Liver (tissue), 3 donors: ENCODE data around the gene NEAT1.

ENCODE experiments used
- CTCF ChIP-seq: fragments of 150-350 bp; IDR thresholded peaks from 2 replicates; pipeline ENCODE4 v1.5.1; 2017; ENCODE audit warnings: improper control_type of control experiment, low read depth, low read length; ENCODE audit not compliant: missing input control
- FOXA1 ChIP-seq: IDR thresholded peaks from 2 replicates; pipeline ENCODE4 v1.6.1; 2016; ENCODE audit warnings: antibody characterized with exemption
- GABPA ChIP-seq, 2 donors: IDR thresholded peaks in 1 of 2; conservative IDR thresholded peaks in 1 of 2; 2 replicates each; pipeline ENCODE4 v1.6.1; 2016; ENCODE audit warnings: antibody characterized with exemption in 2 of 2, mild to moderate bottlenecking in 1 of 2, moderate library complexity in 1 of 2
- JUND ChIP-seq, 2 donors: IDR thresholded peaks; 2 replicates each; pipeline ENCODE4 v1.6.1; 2016; ENCODE audit warnings: antibody characterized with exemption in 2 of 2
- MAX ChIP-seq: IDR thresholded peaks from 2 replicates; pipeline ENCODE4 v1.6.1; 2016; ENCODE audit warnings: antibody characterized with exemption
- RAD21 ChIP-seq, 2 donors: IDR thresholded peaks; 2 replicates each; pipeline ENCODE4 v1.6.1; 2016; ENCODE audit warnings: antibody characterized with exemption in 2 of 2, mild to moderate bottlenecking in 2 of 2
- REST ChIP-seq: IDR thresholded peaks from 2 replicates; pipeline ENCODE4 v1.6.1; 2016; ENCODE audit warnings: antibody characterized with exemption, mild to moderate bottlenecking
- YY1 ChIP-seq: IDR thresholded peaks from 2 replicates; pipeline ENCODE4 v1.6.1; 2016; ENCODE audit warnings: antibody characterized with exemption, mild to moderate bottlenecking
- ZBTB33 ChIP-seq: IDR thresholded peaks from 2 replicates; pipeline ENCODE4 v1.6.1; 2016; ENCODE audit warnings: antibody characterized with exemption
- donor health status: healthy.
- donor health status: healthy.

- TF ChIP-seq CTCF (no peak), RAD21 (IDR thresholded peaks at IDR 0.05) (no peak), JUND (IDR thresholded peaks at IDR 0.05) (no peak), REST (no peak), YY1 (no peak), ZBTB33 (no peak), MAX (no peak), GABPA (IDR thresholded peaks at IDR 0.05 in 1 of 2, conservative IDR thresholded peaks at IDR 0.05 in 1 of 2) (no peak), FOXA1 (no peak)
These were observed 19.8 kb upstream of the NEAT1 start for GRCh38 chr11:65402790-65403189.
